Measurements from ENCODE around the gene MRPL16.
A peak's percentile ranks its signal among the peaks of the same experiment; 100 is the strongest.

The MRPL16 gene

DNA sequence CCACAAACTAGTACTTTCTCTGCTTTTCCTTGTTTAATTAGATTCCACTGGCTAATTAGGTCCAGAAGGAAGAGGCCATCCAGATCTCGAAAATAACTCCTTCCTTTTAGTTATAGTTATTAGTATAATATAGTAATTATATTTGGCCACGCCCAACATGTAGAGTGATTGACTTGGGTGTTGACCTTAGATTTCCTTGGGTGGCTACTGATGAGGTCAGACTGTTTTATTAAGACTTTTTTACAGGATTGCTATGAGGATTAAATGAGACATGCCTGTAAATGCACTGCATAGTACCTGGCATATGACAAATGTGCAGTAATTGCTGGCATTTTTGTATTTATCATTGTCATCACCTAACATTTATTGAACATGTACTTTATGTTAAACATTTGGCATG is 28.5 kb downstream of the MRPL16 start:
- TF ChIP-seq CTCF (conservative IDR thresholded peaks at IDR 0.05) (no peak), ZFX (IDR thresholded peaks at IDR 0.05) (no peak)

GRCh38 chr11:59779487-59779886 is 31.1 kb downstream of the MRPL16 start:
- TF ChIP-seq ZFX (IDR thresholded peaks at IDR 0.05) (no peak), CTCF (conservative IDR thresholded peaks at IDR 0.05) (no peak)
- no peak overlapping the region for H3K27ac ChIP-seq

More for the DNA sequence above, 28.5 kb downstream of the MRPL16 start:
- no peak overlapping the region for H3K27ac ChIP-seq

- TF ChIP-seq CTCF (conservative IDR thresholded peaks at IDR 0.05): no peak
- no peak for TF ChIP-seq ZFX (IDR thresholded peaks at IDR 0.05)
- peak overlapping the region; percentile 48 for H3K27ac ChIP-seq
These were observed 32.5 kb downstream of the MRPL16 start for GRCh38 chr11:59778122-59778521.

GRCh38 chr11:59777104-59777503 is 33.5 kb downstream of the MRPL16 start:
- H3K27ac ChIP-seq: peak overlapping the region; percentile 48; the same call in 1 of the 2 replicates
- TF ChIP-seq CTCF (conservative IDR thresholded peaks at IDR 0.05) (no peak), ZFX (IDR thresholded peaks at IDR 0.05) (no peak)

- no peak for TF ChIP-seq CTCF (conservative IDR thresholded peaks at IDR 0.05)
- TF ChIP-seq ZFX (IDR thresholded peaks at IDR 0.05): no peak
- H3K27ac ChIP-seq: peak overlapping the region; percentile 48; the same call in 1 of the 2 replicates
These were observed 34.1 kb downstream of the MRPL16 start for GRCh38 chr11:59776210-59777066.

DNA sequence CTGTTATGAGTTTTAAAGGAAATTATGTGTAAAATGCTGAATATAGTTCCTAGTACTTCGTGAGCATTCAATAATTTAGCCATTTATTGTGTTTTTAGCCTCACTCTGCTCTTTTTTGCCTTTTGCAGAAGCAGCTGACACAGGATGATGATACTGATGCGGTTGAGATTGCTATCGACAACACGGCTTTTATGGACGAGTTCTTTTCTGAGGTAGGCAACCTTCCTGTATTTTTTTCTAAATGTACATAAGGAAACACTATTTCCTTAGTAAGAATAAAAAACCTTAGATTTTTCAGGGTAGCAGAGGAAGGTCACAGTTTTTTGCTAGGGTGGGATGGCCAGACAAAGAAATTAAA is 37.5 kb downstream of the MRPL16 start:
- TF ChIP-seq CTCF (conservative IDR thresholded peaks at IDR 0.05) (no peak), ZFX (IDR thresholded peaks at IDR 0.05) (no peak)
- H3K27ac ChIP-seq: no peak overlapping the region

DNA sequence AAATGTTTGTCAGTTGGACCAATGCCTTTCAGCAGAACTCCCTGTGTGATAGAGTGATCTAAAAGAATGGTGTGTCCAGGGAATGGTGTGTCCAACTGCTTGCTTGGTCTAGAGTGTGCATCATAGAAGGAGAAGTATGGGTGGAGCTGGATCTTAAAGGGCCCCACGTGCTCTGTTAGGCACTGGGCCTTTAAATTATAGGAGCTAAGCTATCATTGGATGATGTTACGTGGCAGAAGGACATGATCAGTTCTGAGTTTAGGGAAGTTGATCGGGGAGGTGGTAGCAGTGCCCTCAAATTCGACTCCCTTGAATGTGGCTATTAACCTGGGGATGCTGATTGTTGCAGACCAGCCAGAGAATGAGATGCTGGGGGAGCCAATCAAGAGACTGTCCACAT is 39.0 kb downstream of the MRPL16 start:
- TF ChIP-seq CTCF (conservative IDR thresholded peaks at IDR 0.05) (no peak), ZFX (IDR thresholded peaks at IDR 0.05) (no peak)
- H3K27ac ChIP-seq: peak overlapping the region; percentile 8; the same call in 1 of the 2 replicates
